ENCODE measurements around the gene CAPS2. TPM values are rescaled to one million over a fixed set of nuclear protein-coding genes. Genes with fewer than 3 reads are reported as not detected.

CAPS2 gene
- total and polyA plus RNA-seq, 7 donors, result 1.1 to 17.8 (median 7.7) TPM

- WGBS, 2 donors, result 87% methylated on average over 1 of the region's 1 CpG
- Histone ChIP-seq H3K4me1 (no peaks in the 10 kb centered on the region), H3K27me3 (no peaks in the 10 kb centered on the region), H3K4me3 (no peak overlapping the region), H3K9me3 (no peaks in the 10 kb centered on the region), H3K36me3 (no peaks in the 10 kb centered on the region), H3K27ac (no peak overlapping the region)
- DNase-seq, result no peak
- TF ChIP-seq POLR2AphosphoS5 (IDR thresholded peaks at IDR 0.05) (no peak), POLR2A (IDR thresholded peaks at IDR 0.05) (no peak), EP300 (IDR thresholded peaks at IDR 0.05) (no peak)
- TF ChIP-seq, protein P1, sequence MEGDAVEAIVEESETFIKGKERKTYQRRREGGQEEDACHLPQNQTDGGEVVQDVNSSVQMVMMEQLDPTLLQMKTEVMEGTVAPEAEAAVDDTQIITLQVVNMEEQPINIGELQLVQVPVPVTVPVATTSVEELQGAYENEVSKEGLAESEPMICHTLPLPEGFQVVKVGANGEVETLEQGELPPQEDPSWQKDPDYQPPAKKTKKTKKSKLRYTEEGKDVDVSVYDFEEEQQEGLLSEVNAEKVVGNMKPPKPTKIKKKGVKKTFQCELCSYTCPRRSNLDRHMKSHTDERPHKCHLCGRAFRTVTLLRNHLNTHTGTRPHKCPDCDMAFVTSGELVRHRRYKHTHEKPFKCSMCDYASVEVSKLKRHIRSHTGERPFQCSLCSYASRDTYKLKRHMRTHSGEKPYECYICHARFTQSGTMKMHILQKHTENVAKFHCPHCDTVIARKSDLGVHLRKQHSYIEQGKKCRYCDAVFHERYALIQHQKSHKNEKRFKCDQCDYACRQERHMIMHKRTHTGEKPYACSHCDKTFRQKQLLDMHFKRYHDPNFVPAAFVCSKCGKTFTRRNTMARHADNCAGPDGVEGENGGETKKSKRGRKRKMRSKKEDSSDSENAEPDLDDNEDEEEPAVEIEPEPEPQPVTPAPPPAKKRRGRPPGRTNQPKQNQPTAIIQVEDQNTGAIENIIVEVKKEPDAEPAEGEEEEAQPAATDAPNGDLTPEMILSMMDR (IDR thresholded peaks at IDR 0.05), result no peak
- intact Hi-C loops (cut with DNase I), result no loop called here
These were observed 103.0 kb downstream of the CAPS2 start for GRCh38 chr12:75227132-75227531.

Other genes starting within 250 kb of the CAPS2 start
- gene KCNC2, start 120.5 kb downstream of the CAPS2 start, total RNA-seq, result 1 to 10 TPM in 1 of 4 donors, under 1 TPM in 3; under 0.01 to 1.1 (median 0.56) TPM
- gene KCNC2, start 120.5 kb downstream of the CAPS2 start, polyA plus RNA-seq, result under 1 TPM in 1 of 3 donors, not detected in 2; 0.07 TPM
- gene GLIPR1L1, start 4.3 kb upstream of the CAPS2 start, total RNA-seq, result not detected
- gene GLIPR1L1, start 4.3 kb upstream of the CAPS2 start, polyA plus RNA-seq, result not detected
- 1 to 10 TPM in 3 of 4 donors, not detected in 1; 1.1 to 3.0 (median 1.1) TPM for gene GLIPR1L2, start 60.8 kb upstream of the CAPS2 start, total RNA-seq
- under 1 TPM in 1 of 3 donors, not detected in 2; 0.47 TPM for gene GLIPR1L2, start 60.8 kb upstream of the CAPS2 start, polyA plus RNA-seq
- 10 to 100 TPM; 14.6 to 20.9 (median 17.4) TPM for gene GLIPR1, start 150.4 kb upstream of the CAPS2 start, total RNA-seq
- 10 to 100 TPM in 1 of 3 donors, 1 to 10 TPM in 2; 4.8 to 12.2 (median 6.2) TPM for gene GLIPR1, start 150.4 kb upstream of the CAPS2 start, polyA plus RNA-seq
- gene KRR1, start 181.3 kb upstream of the CAPS2 start, total RNA-seq, result 10 to 100 TPM; 12.7 to 40.0 (median 29.5) TPM
- gene KRR1, start 181.3 kb upstream of the CAPS2 start, polyA plus RNA-seq, result 10 to 100 TPM in 2 of 3 donors, 1 to 10 TPM in 1; 9.7 to 20.3 (median 10.8) TPM

All from sigmoid colon (tissue), 7 donors.